Activated naive CD4-positive, alpha-beta T cell treated with anti-CD3 and anti-CD28 coated beads, Interleukin-2, amount 50 U/mL, for 72 hours (primary cell): ENCODE measurements around the gene PDGFRA. TPM values are rescaled to one million over a fixed set of nuclear protein-coding genes. Genes with fewer than 3 reads are reported as not detected.

ENCODE experiments used
- ATAC-seq, 2 donors: fragments of 150-1000 bp; cut with Tn5 transposase; 2 replicates each; pipeline ENCODE4 v1.10.0; 2021; ENCODE audit warnings: mild to moderate bottlenecking in 2 of 2, moderate library complexity in 2 of 2
- DNase-seq, 2 donors: peaks; one replicate each; pipeline ENCODE4 v3.0.0; 2021 to 2022; ENCODE audit warnings: low spot score in 2 of 2
- H3K27ac Mint-ChIP-seq, 2 donors: one replicate each; pipeline ENCODE4 v1.8.0; 2022; ENCODE audit warnings: mild to moderate bottlenecking in 2 of 2, mixed read lengths in 2 of 2
- H3K36me3 Mint-ChIP-seq, 2 donors: one replicate each; pipeline ENCODE4 v1.8.0; 2022; ENCODE audit warnings: mixed read lengths in 2 of 2
- H3K9me3 Mint-ChIP-seq, 2 donors: one replicate each; pipeline ENCODE4 v1.8.0; 2022; ENCODE audit warnings: mixed read lengths in 2 of 2
- total RNA-seq, 2 donors: library from RNA; stranded (reverse); gene quantifications; one replicate each; pipeline ENCODE4 v1.2.3, GENCODE V29; 2022

PDGFRA gene
- under 1 TPM in 1 of 2 donors, not detected in 1; 0.41 TPM for total RNA-seq

DNA sequence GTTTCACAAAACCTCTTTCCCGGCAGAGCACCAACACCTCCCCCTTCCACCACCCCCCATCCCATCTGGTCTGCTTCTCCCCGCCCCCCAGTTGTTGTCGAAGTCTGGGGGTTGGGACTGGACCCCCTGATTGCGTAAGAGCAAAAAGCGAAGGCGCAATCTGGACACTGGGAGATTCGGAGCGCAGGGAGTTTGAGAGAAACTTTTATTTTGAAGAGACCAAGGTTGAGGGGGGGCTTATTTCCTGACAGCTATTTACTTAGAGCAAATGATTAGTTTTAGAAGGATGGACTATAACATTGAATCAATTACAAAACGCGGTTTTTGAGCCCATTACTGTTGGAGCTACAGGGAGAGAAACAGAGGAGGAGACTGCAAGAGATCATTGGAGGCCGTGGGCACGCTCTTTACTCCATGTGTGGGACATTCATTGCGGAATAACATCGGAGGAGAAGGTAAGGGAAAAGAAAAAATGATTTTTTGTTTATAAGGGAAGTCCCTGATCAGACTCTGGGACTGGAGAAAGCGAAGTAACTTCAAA lies at the start of gene PDGFRA:
TSS of gene PDGFRA (plus strand) at position 333 of the 541 bp plus-strand sequence. CDS start 29,476 bp downstream, outside the sequence.
- DNase-seq (peak in 1 of 2 donors; percentile 6), ATAC-seq (no peak)
- Mint-ChIP-seq H3K9me3 (no peaks in the 10 kb centered on the region), H3K27ac (peak within 1 kb of the TSS in 1 of 2 donors; percentile 4), H3K36me3 (peaks cover 0 to 13% of the 10 kb centered on the region in 2 donors)

DNA sequence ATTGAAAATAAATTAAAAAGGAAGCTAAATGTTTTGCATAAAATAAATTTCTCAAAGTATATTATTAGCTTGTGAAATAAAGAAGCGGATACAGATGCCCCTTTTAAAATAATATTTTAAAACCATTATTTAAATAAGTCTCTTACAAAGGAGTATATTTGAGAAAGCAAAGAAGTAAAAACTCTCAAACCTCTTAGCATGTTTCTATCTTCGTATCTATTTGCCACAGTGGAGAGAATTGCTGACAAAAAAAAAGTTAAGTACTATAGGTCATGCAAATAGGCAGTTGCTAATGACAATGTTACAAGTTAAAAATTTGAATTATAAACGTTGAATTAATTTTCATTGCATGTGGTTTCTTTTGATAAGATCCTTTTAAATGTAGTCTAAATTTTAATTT lies 44.5 kb upstream of the PDGFRA start:
- no peak for DNase-seq
- ATAC-seq, result no peak
- Mint-ChIP-seq H3K9me3 (no peaks in the 10 kb centered on the region), H3K36me3 (no peaks in the 10 kb centered on the region), H3K27ac (no peak overlapping the region)

DNA sequence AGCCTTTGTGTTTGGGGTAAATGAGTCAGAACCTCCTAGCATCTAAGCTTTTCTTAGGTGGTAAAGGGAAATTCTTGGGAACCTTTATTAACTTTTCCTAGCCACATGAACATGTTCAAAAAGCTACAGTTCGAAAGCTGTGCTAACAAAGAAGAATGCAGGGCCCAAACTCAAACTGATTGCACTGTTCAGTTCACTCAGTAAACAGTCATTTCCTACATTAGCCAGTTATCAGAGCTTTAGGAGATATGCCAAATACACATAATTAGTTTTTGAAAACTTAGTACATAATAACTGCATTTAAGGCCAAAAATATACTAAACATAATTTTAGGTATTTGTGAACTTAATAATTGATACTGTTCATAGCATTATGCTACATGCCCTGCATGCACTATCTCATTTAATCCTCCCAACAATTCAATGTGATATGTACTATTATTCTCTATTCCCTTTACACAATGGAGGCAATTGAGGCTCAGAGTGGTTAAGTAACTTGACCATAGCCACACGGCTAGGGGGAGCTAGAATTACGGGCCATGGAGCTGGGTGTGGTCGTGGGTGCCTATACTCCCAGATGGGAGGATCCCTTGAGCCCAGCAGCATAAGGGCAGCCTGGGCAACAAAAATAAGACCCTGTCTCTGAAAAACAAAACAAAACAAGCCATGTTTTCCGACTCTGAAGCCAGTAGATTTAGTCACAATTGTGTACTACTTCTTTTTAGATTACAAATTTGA lies 43.9 kb upstream of the PDGFRA start:
- Mint-ChIP-seq H3K9me3 (no peaks in the 10 kb centered on the region), H3K27ac (no peak overlapping the region), H3K36me3 (no peaks in the 10 kb centered on the region)
- DNase-seq (no peak), ATAC-seq (no peak)

DNA sequence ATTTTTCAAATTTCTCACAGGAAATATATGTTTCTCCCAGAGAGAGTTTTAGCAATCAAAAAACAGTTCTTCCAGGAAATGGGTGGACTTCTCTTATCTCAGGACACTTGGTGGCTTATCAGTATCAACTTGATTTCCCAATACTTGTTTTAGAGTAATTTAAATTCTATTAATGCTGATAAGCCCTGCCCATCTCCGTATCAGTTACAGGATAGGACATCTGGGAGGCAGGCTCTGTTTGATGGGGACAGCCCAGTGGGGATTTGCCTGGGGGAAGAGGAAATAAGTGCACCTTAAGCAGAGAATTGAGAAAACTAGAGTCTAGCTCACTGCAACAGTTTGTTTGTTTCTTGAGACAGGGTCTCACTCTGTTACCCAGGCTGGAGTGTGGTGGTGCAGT lies 43.2 kb upstream of the PDGFRA start:
- DNase-seq (no peak), ATAC-seq (no peak)
- Mint-ChIP-seq H3K36me3 (no peaks in the 10 kb centered on the region), H3K9me3 (no peaks in the 10 kb centered on the region), H3K27ac (no peak overlapping the region)

DNA sequence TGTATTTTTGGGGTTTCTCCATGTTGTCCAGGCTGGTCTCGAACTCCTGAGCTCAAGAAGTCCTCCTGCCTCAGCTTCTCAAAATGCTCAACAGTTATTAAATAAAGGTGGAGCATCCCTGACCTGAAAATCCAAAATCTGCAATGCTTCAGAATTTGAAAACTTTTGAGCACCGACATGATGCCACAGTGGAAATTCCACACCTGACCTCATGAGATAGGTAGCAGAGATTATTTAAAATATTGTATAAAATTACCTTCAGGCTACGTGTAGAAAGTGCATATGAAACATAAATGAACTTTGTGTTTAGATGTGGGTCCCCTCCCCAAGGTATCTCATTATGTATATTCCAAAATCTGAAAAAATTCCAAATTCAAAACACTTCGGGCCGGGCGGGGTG lies 42.7 kb upstream of the PDGFRA start:
- Mint-ChIP-seq H3K9me3 (no peaks in the 10 kb centered on the region), H3K36me3 (no peaks in the 10 kb centered on the region), H3K27ac (no peak overlapping the region)
- DNase-seq (no peak), ATAC-seq (no peak)

DNA sequence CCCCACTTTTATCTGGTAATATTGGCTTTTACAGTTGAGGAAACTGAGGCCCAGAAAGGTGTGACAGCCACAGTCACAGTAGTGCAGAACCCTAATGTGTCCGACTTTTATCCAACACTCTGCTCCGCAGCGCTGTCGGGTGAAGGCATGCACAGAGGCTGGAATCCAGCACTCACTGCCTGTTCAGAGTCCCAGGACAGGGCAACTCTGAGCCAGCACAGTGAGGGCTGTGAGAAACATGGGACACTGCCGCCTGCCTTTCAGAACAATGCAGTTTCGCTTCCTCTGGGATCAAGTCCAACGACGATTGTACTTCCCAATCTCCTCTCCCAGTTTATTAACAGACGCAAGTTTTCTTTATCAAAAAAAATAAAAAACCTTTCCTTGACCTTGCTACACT lies 41.9 kb upstream of the PDGFRA start:
- Mint-ChIP-seq H3K9me3 (no peaks in the 10 kb centered on the region), H3K36me3 (no peaks in the 10 kb centered on the region), H3K27ac (no peak overlapping the region)
- DNase-seq (no peak), ATAC-seq (no peak)

DNA sequence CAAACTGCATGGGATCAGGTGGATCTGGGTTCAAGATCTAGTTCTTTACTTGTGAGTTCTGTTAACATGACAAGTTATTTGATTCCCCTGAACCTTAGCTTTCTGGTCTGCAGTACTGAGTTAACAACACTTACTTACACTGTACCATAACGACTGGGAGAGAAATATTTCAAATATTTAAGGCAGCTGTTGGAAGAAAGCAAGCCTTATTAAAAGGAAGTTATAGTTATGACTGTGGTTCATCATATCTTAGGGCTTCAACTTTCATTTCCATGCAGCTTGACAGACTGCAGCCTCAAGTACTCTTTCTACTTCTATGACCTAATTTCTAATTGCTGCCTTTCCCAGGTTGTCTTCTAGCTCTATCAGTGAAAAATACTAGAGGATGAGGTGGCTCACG lies 40.0 kb upstream of the PDGFRA start:
- Mint-ChIP-seq H3K36me3 (no peaks in the 10 kb centered on the region), H3K9me3 (no peaks in the 10 kb centered on the region), H3K27ac (no peak overlapping the region)
- ATAC-seq (no peak), DNase-seq (no peak)

DNA sequence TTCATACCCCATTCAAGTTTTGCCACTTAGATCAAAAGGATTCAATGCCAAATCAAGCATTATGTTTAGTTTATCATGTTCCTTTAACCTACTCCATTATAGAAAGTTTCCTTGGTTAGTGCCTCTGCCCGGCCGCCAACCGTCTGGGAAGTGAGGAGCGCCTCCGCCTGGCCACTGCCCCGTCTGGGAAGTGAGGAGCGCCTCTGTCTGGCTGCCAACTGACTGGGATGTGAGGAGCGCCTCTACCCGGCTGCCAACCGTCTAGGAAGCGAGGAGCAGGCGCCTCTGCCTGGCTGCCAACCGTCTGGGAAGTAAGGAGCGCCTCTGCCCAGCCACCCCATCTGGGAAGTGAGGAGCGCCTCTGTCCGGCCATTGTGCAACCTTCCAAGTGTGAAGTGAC lies 36.3 kb upstream of the PDGFRA start:
- no peak for DNase-seq
- Mint-ChIP-seq H3K27ac (no peak overlapping the region), H3K9me3 (no peaks in the 10 kb centered on the region), H3K36me3 (no peaks in the 10 kb centered on the region)
- ATAC-seq, result no peak

DNA sequence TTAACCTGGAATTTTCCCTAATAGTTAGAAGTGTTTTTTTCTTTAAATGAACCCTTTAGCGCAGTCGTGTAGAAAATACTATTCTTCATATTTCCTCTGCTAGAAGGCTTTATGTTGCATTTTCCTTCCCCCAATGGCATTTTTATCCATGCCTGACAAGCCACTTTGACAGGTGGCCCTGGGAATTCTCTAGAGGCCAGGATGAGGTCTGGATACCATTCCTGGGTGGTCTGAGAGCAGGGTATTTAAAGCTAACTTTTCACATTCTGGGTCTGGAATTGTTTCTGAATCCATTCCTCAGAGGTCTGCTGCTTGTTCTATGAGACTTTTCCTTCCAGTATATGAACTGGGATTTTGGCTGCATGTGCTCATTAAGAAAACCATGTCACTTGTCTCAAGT lies 31.2 kb upstream of the PDGFRA start:
- DNase-seq (no peak), ATAC-seq (no peak)
- no peak overlapping the region for H3K27ac Mint-ChIP-seq
- no peaks in the 10 kb centered on the region for H3K9me3 Mint-ChIP-seq
- no peaks in the 10 kb centered on the region for H3K36me3 Mint-ChIP-seq

DNA sequence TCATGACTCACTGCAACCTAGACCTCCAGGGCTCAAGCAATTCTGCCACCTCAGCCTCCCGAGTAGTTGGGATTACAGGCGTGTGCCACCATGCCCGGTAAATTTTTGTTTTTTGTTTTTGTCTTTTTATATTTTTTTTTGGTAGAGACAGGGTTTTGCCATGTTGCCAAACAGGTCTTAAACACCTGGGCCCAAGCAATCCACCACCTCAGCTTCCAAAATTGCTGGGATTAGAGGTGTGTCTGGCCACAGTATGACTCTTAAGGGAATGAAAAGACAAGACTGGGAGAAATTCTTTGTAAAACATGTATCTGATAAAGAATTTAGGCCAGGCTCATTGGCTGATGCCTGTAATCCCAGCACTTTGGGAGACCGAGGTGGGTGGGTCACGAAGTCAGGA lies 29.2 kb upstream of the PDGFRA start:
- DNase-seq (no peak), ATAC-seq (no peak)
- Mint-ChIP-seq H3K36me3 (no peaks in the 10 kb centered on the region), H3K27ac (no peak overlapping the region), H3K9me3 (no peaks in the 10 kb centered on the region)

DNA sequence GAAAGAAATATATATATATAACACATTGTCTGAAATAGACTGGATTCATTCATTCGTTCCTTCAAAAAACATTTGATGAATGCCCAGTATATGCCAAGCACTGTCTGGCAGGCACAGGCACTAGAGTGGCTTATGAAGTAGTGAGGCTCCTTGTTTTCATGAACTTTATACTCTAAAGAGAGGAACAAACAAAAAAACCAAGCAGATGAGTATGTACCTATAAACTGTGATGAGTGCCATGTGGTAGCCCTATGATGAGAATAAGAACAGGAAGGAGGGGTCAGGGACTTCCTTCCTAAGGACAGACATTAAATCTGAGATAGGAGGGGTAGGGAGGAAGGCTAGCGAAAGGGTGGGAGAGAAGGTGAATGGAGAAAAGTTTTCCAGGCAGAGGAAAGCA lies 19.5 kb upstream of the PDGFRA start:
- DNase-seq (no peak), ATAC-seq (no peak)
- Mint-ChIP-seq H3K9me3 (no peaks in the 10 kb centered on the region), H3K27ac (no peak overlapping the region), H3K36me3 (no peaks in the 10 kb centered on the region)

DNA sequence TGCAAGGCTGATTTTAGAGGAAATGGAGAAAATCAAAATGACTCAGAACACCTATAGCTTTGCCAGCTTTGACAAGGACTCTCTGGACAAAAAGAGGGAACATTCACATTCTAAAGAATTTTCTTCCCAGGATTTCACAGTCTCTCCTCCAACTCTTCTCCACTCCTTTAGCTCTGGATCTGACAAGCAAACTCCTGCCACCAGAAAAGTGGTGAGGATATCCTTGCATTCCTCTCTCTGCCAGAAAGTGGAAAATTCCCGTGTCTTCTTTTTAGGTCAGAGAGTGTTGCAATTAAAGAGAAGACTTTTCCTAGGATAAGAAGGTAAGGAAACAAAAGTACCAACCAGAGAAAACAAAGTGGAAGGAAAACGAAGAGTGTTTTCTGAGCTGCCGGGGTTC lies 16.1 kb upstream of the PDGFRA start:
- H3K36me3 Mint-ChIP-seq, result no peaks in the 10 kb centered on the region
- no peak overlapping the region for H3K27ac Mint-ChIP-seq
- H3K9me3 Mint-ChIP-seq, result no peaks in the 10 kb centered on the region
- no peak for DNase-seq
- ATAC-seq, result no peak

DNA sequence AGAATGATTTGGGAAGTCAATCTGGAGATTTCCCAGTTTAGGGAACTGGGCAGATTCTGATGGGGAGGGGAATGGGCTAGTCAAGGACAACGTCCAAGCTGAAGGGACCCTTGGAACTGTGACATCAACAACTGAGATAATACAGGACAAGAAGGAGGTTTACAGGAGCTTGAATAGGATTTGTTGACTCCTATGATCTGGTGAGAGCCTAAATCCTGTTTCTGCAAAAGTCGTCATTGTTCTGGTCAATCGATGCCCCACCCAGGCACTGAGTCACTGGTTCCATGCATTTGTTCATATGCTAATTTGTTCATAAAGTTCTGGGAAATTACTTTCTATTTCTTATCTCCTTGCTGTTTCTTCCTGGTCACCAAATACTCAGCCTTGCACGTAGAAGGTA lies 15.3 kb upstream of the PDGFRA start:
- no peak for DNase-seq
- Mint-ChIP-seq H3K27ac (no peak overlapping the region), H3K9me3 (no peaks in the 10 kb centered on the region), H3K36me3 (no peaks in the 10 kb centered on the region)
- no peak for ATAC-seq

DNA sequence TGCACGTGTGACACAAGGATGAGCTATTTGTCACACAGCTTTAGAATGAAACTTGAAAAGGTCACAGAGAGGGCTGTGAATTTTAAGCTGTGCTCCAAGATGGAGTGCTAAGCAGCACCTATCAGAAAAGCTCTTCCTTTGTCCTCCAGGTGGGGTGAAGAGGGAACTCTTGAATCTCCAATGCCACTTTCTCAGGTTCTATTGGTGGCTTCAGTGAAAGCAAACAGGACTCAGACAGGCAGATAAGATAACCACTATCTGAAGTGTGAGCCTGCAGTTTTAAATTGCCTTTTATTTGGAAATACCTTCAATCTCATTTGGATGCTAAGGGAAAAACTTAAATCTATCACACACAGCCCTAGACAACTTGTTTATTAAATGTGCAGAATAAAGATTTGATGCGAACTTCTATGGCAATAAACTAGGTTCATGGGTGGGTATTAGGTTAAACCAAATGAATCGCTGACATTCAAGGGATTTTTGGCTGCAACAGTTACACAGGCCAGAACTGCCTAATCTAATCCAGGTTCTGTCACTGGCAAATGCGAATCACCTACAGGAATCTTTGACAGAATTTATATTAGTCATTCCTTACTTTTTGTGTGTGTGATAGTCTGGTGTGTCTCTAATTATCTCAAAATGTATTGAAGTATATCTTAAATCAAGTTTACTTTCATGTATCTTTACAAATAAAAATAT lies 13.6 kb upstream of the PDGFRA start:
- ATAC-seq, result no peak
- DNase-seq, result no peak
- Mint-ChIP-seq H3K36me3 (no peaks in the 10 kb centered on the region), H3K27ac (no peak overlapping the region), H3K9me3 (no peaks in the 10 kb centered on the region)

DNA sequence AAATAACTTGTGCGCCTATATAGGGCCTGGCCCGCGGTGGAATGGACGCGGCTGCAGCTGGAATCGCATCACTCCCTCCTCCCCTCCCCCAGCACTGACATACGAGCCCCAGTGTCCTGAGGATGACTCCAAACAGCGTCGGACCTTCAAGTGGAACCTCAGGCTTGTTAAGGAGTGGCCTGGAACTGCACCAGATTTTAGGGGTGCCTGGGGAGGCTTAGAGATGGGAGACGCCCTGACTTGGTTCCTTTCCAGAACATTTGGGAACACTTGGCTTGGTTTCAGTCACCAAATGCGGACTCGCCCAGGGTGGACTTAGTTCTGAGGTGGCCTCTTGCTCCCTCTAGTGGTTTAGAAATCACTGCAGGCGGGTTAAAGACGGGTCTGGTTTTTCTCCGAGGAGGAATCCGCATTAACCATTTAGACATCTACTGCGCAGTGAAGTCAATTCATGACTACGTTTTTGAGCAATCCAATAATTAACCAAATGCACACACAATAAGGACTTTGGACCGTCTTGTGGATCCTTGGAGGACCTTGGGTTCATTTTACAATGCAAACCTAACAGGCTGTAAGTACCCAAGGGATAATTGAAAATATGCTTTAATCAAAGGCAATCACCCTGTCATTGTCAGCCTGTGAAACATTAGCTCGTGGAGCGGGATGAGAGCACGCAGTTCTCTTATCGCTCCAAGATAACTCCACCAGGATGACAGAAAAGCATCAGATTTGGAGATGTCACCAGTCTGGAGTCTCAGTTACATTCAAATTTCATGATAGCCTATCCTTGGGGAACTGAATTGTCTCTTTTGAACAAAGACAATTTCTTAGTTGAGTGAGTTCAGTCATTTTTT lies 11.2 kb upstream of the PDGFRA start:
- ATAC-seq (peak; percentile 71 to 83), DNase-seq (peak in 1 of 2 donors; percentile 57)
- Mint-ChIP-seq H3K9me3 (no peaks in the 10 kb centered on the region), H3K36me3 (no peaks in the 10 kb centered on the region), H3K27ac (no peak overlapping the region)

DNA sequence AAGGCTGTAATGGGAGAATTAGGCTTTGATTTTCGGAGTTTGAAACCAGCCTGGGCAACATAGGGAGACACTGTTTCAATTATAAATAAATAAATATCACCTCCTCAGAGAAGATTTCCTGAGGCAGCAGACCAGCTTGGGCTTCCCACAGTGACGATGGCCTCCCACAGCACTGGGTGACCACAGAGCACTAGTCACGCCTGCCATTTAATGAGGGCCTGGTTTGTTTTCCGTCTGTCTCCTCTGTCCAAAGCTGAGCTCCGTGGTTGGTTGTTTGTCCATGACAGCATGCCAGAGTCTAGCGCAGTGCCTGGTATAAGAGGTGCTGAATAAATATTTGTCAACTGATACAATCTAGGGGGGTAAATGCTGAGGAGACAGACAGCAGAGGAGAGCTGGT lies 10.4 kb upstream of the PDGFRA start:
- no peaks in the 10 kb centered on the region for H3K36me3 Mint-ChIP-seq
- no peak overlapping the region for H3K27ac Mint-ChIP-seq
- no peaks in the 10 kb centered on the region for H3K9me3 Mint-ChIP-seq
- DNase-seq (no peak), ATAC-seq (no peak)

DNA sequence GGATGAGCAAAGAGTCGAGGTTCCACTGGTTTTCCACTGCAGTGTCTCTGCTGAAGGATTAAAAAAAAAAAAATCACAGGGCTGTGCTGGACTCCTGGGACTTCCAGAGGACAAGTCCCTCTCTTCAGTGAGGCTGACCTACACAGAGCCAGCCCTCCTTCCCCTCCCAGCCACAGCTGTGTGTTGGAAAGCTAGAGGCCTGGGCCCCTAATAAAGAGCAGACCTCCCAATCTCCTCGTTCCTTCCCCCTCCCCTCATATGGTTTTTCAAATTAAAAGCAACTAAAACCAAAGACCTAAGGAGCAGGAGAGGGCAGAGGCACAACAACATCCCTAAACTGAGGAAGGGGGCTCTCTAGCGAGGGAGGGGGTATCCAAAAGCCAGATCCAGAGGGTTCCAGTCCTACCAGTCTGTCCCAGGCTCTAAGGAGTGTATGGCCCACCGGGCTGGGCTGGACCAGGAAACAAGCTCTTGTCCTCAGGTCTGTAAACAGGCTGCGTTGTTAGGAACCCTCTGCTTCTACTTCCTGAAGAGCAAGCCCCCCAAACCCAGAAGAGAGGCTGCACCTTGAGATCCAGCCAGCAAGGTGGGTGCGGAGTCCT lies 4.0 kb upstream of the PDGFRA start:
- Mint-ChIP-seq H3K36me3 (peaks cover 0 to 13% of the 10 kb centered on the region in 2 donors), H3K9me3 (no peaks in the 10 kb centered on the region), H3K27ac (no peak overlapping the region)
- ATAC-seq (no peak), DNase-seq (no peak)
